PC-3 (cell line): ENCODE results near the gene EFHC1. TPM values are rescaled to one million over a fixed set of nuclear protein-coding genes. Genes with fewer than 3 reads are reported as not detected.

ENCODE experiments used
- ATAC-seq: fragments of 200-7000 bp; cut with Tn5 transposase; 2 replicates; pipeline ENCODE4 v1.9.1; 2020; ENCODE audit warnings: mild to moderate bottlenecking, moderate library complexity
- BruUV-seq: library from RNA; stranded (reverse); fragments of 400-500 nt; replicated peaks from 2 replicates; lab custom pipeline; 2021; lab: Mats Ljungman, UMichigan
- CTCF ChIA-PET: fragments of 300-600 bp; sonication (Branson Sonifier 250); formaldehyde crosslinking; loops from one replicate; lab custom pipeline; 2022; ENCODE audit warnings: antibody characterized with exemption; lab: Charles Lee
- POLR2A ChIA-PET: fragments of 300-600 bp; sonication (Branson Sonifier 250); formaldehyde crosslinking; loops from one replicate; lab custom pipeline; 2022; ENCODE audit warnings: antibody characterized with exemption; ENCODE audit not compliant: unreplicated experiment; lab: Charles Lee
- DNase-seq: peaks from one replicate; pipeline ENCODE4 v3.0.0-alpha.2; 2015
- H2AFZ ChIP-seq: fragments of 300-600 bp; sonication (generic); 2 replicates; pipeline ENCODE4 v1.6.0; 2016; ENCODE audit warnings: antibody characterized with exemption, low read length
- H3F3A ChIP-seq: fragments of 300-600 bp; sonication (generic); one replicate; pipeline ENCODE4 v1.6.0; 2017; ENCODE audit warnings: antibody characterized with exemption, low read length, control low read depth, mild to moderate bottlenecking; ENCODE audit not compliant: unreplicated experiment
- H3K27ac ChIP-seq: fragments of 300-600 bp; sonication (generic); 2 replicates; pipeline ENCODE4 v1.5.1; 2016; ENCODE audit warnings: mild to moderate bottlenecking, low read length
- H3K27me3 ChIP-seq: fragments of 300-600 bp; sonication (generic); 2 replicates; pipeline ENCODE4 v1.6.1; 2016; ENCODE audit warnings: low read length, mixed read lengths
- H3K36me3 ChIP-seq: fragments of 300-600 bp; sonication (generic); 2 replicates; pipeline ENCODE4 v1.6.1; 2016; ENCODE audit warnings: low read depth, mixed run types, low read length, mixed read lengths
- H3K4me1 ChIP-seq: fragments of 300-600 bp; sonication (generic); 2 replicates; pipeline ENCODE4 v1.5.1; 2016; ENCODE audit warnings: low read length; ENCODE audit not compliant: insufficient read depth
- H3K4me2 ChIP-seq: fragments of 300-600 bp; sonication (generic); 2 replicates; pipeline ENCODE4 v1.6.0; 2016; ENCODE audit warnings: low read length
- H3K4me3 ChIP-seq: fragments of 300-600 bp; sonication (generic); 2 replicates; pipeline ENCODE4 v1.5.1; 2016; ENCODE audit warnings: mild to moderate bottlenecking, low read length, mixed read lengths
- H3K79me2 ChIP-seq: fragments of 300-600 bp; sonication (generic); 2 replicates; pipeline ENCODE4 v1.6.1; 2017; ENCODE audit warnings: low read length, mixed read lengths
- H3K9ac ChIP-seq: fragments of 300-600 bp; sonication (generic); 2 replicates; pipeline ENCODE4 v1.6.0; 2016; ENCODE audit warnings: mild to moderate bottlenecking, low read length
- H3K9me2 ChIP-seq: fragments of 300-600 bp; sonication (generic); replicated peaks from 2 replicates; pipeline ENCODE4 v1.6.1; 2016; ENCODE audit warnings: mixed run types, low read length, mixed read lengths
- H3K9me3 ChIP-seq: fragments of 300-600 bp; sonication (generic); 2 replicates; pipeline ENCODE4 v1.6.1; 2016; ENCODE audit warnings: low read length, mixed read lengths
- H4K20me1 ChIP-seq: fragments of 300-600 bp; sonication (generic); 2 replicates; pipeline ENCODE4 v1.6.1; 2016; ENCODE audit warnings: low read length, mixed read lengths
- CTCF ChIP-seq: fragments of 300-600 bp; sonication (generic); conservative IDR thresholded peaks from 2 replicates; pipeline ENCODE4 v1.5.1; 2017; ENCODE audit warnings: antibody characterized with exemption, low read depth, mild to moderate bottlenecking, low read length
- EZH2 ChIP-seq: fragments of 300-600 bp; sonication (generic); IDR thresholded peaks from one replicate; pipeline ENCODE4 v1.6.1; 2017; ENCODE audit warnings: antibody characterized with exemption, mild to moderate bottlenecking, low read length; ENCODE audit not compliant: unreplicated experiment
- EZH2phosphoT487 ChIP-seq: fragments of 300-600 bp; sonication (generic); IDR thresholded peaks from 2 replicates; pipeline ENCODE4 v1.6.1; 2018; ENCODE audit warnings: mild to moderate bottlenecking, antibody characterized with exemption, low read length, borderline replicate concordance
- intact Hi-C: fragments of 100-400 bp; cut with micrococcal nuclease; formaldehyde crosslinking; loops from 2 replicates; pipeline ENCODE4 v1.9.0; 2023
- total RNA-seq: library from RNA; depleted of rRNA; stranded (reverse); fragments of >200 nt; gene quantifications from 2 replicates; pipeline ENCODE4 v1.2.3, GENCODE V29; 2014

Gene EFHC1
- total RNA-seq, 1 experiment from 2014 or later: 22.4 TPM

- Histone ChIP-seq H3K4me2 (no peak overlapping the region), H3K9ac (no peak overlapping the region), H3K9me2 (no peaks in the 10 kb centered on the region), H3K4me1 (peaks cover 57% of the 10 kb centered on the region), H3K36me3 (no peaks in the 10 kb centered on the region), H3K27me3 (no peaks in the 10 kb centered on the region), H2AFZ (no peak overlapping the region), H3K79me2 (peaks cover 44% of the 10 kb centered on the region), H4K20me1 (no peaks in the 10 kb centered on the region), H3K4me3 (no peak overlapping the region), H3K27ac (no peak overlapping the region), H3K9me3 (no peaks in the 10 kb centered on the region), H3F3A (no peaks in the 10 kb centered on the region)
- ChIA-PET POLR2A (no interaction called here), CTCF (no interaction called here)
- BruUV-seq: no TSS peak
- intact Hi-C loops: loop anchor here (5.0 kb wide), 1 partner anchor 39 kb away; no protein-coding TSS in a partner anchor
- ATAC-seq: no peak
- DNase-seq: no peak
- TF ChIP-seq EZH2 (no peak), EZH2phosphoT487 (no peak), CTCF (no peak)
These were observed 121.0 kb downstream of the EFHC1 start for GRCh38 chr6:52541135-52541534.

GRCh38 chr6:52543262-52543661, 123.1 kb downstream of the EFHC1 start:
- Histone ChIP-seq H3K27me3 (no peaks in the 10 kb centered on the region), H4K20me1 (no peaks in the 10 kb centered on the region), H2AFZ (no peak overlapping the region), H3K9me3 (no peaks in the 10 kb centered on the region), H3K9me2 (no peaks in the 10 kb centered on the region), H3K9ac (no peak overlapping the region), H3F3A (no peaks in the 10 kb centered on the region), H3K27ac (peak overlapping the region; percentile 47), H3K36me3 (no peaks in the 10 kb centered on the region), H3K4me1 (peaks cover 73% of the 10 kb centered on the region), H3K4me2 (peak overlapping the region; percentile 66), H3K79me2 (peaks cover 52% of the 10 kb centered on the region), H3K4me3 (peak overlapping the region; percentile 17; the same call in 1 of the 2 replicates)
- TF ChIP-seq CTCF (no peak), EZH2 (no peak), EZH2phosphoT487 (no peak)
- intact Hi-C loops: loop anchor here (5.0 kb wide), 1 partner anchor 41 kb away; no protein-coding TSS in a partner anchor
- CTCF ChIA-PET: no interaction called here
- DNase-seq: peak; percentile 70
- no TSS peak for BruUV-seq
- POLR2A ChIA-PET: interaction anchor here (0.6 kb wide), 2 partner anchors 14 to 17 kb away, joined by 4 to 21 read pairs; no protein-coding TSS in a partner anchor
- peak; percentile 35 for ATAC-seq
